GM19240 (cell line): Measurements from ENCODE around the gene ABHD17C.

Experiments
- DNase-seq: peaks from one replicate; pipeline ENCODE4 v3.0.0; 2011; ENCODE audit warnings: low spot score; ENCODE audit not compliant: insufficient read length

ABHD17C gene

DNA sequence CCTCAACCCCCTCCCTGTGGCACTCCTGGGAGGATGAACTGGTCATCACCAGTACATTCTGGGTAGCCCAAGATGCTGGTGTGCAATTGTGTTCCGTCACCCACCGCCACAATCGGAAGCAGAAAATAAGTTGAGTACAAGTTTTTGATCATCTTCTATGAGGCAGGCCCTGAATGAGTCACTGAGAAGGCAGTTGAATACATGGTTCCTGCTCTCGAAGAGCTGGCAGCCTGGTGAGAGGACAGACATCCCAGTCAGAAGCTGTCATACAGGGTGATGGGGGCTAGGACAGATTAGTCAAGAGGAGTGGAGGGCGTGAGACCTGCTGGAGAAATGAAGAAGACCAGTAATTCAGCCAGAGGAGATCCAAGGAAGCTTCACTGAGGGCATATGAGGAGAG lies 90.2 kb downstream of the ABHD17C start:
- DNase-seq, result no peak

DNA sequence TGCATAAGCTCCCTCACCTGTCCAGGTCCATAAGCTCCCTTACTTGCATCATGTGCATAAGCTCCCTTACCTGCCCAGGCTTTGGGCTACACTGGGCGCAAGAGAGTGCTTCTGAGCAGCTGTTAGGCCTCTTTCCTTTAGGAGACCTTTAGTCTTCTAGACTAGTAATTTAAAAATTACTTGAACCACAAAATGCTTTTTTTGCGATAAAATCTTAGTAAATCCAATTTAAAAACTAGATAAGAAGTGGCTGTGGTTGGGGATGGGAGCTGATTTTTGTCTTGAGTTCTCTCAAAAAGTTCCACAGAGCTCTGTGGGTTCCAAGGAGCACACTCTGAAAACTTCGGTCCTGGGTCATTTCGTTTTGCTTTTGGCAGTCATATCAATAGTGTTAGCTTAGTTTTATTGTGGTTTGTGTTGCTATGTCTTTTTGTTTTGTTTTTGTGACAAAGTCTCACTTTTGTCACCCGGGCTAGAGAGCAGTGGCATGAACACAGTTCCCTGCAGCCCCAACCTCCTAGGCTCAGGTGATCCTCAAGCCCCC lies 90.8 kb downstream of the ABHD17C start:
- DNase-seq, result no peak

GRCh38 chr15:80787316-80787715 lies 92.2 kb downstream of the ABHD17C start:
- DNase-seq, result no peak

DNA sequence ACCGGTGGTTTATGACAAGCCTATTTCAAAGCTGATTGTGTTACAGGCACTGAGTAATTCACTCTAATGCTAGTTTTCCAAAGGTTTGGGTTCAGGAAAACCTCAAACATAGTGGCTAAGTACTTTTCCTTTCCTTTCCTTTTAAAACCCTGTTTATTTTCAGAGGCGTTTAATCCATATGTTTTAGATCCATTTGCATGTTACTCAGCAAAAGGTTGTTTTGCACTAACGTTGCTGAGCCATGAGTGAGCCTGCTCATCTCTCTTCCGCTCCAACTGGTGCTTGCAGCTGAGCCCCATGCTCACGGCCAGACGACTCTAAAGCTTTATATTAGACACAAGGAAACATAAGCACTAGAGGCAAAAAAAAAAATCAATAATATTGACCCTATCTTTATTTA lies 93.4 kb downstream of the ABHD17C start:
- no peak for DNase-seq

GRCh38 chr15:80789296-80789695 lies 94.2 kb downstream of the ABHD17C start:
- DNase-seq, result no peak

GRCh38 chr15:80789796-80790195 lies 94.7 kb downstream of the ABHD17C start:
- no peak for DNase-seq

DNA sequence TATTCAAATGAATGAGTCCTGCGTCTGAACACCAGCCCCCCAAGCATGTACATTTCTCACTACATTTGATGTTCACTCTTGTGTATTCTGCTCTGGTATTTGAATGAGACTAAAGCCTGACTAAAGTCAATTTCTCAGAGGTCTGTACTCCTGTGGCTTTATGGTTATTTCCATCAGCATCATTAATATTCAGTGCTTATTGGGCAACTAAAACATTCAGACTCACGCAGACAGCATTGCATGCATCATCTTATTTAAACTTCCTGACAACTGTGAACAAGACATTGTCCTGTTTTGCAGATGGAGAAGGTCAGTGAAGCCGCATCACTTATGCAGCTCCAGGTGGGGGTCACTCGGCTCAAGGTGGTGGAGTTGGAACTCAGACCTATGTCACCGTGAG lies 95.1 kb downstream of the ABHD17C start:
- DNase-seq, result no peak

GRCh38 chr15:80791004-80791403 lies 95.9 kb downstream of the ABHD17C start:
- no peak for DNase-seq

- DNase-seq, result no peak
These were observed 101.3 kb downstream of the ABHD17C start for GRCh38 chr15:80796407-80796806.

DNA sequence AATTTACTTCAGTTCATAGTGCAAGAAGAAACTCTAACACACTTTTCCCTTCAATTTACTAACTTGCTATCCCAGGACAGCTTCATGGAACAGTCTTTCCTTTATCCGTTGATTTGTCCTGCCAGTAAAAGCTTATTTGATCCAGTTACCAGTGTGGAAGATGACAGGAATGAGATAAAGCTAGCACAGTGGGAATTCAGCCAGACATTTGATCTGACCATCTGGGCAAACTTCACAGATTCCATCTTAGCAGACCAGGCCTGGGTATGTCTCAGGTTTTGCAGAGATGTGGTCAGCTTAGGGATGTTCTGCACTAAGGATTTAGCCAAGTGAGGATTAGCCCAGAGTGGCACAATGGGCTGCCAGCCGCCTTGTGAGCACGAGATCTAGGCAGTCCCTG lies 103.8 kb downstream of the ABHD17C start:
- DNase-seq, result no peak

DNA sequence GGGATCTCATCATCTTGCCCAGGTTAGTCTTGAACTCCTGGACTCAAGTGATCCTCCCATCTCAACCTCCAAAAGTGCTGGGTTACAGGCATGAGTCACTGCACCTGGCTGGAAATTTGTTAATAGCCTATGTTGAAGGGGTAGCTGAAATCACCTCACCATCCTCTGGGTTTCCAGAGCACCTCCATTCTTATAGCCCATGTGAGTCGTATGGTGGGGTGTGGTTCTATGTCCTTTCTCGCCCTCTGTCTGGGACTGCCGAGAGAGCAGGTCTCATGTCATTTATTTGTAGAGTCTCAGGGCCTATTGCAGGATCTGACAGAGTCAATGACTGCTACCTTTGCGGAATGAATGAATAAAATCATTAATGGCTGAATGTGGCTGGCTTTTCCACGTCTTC lies 105.0 kb downstream of the ABHD17C start:
- no peak for DNase-seq

DNA sequence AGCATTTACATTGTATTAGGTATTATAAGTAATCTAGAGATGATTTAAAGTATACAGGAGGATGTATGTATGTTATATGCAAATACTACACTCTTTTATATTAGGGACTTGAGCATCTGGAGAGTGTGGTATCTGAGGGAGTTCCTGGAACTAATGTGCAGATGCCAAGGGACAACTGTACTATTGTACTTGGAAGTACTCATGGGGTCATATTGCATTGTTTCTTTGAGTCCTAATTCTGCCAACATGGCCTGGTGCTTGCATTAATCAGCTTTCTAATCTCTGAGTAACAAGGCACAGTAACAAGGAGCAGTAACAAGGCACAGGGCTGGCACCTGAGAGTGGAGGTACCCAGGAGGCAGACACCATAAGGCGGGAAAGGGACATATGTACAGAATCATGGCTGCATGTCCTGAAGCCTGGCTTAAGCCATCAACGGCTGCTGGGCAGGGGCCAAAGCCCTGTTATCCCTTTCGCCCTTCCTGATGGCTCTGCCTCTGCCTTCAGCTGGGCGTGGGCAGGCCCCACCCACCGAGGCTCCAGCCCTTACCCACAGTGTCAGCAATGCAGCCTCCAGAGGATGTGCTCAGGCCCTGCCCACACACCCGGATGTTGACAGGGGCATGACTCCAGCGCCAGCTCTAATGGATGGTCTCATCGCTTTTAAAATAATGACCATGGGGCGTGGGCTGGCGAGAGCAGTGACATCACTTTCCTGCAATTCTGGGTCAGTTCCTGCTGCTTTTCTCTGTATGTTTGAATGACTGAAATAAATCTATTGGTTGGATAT lies 107.0 kb downstream of the ABHD17C start:
- DNase-seq, result no peak

GRCh38 chr15:80803580-80804525 lies 108.7 kb downstream of the ABHD17C start:
- DNase-seq, result no peak

- no peak for DNase-seq
These were observed 109.9 kb downstream of the ABHD17C start for GRCh38 chr15:80804970-80805495.
